Measurements from ENCODE around the gene ZNF608.

DNA sequence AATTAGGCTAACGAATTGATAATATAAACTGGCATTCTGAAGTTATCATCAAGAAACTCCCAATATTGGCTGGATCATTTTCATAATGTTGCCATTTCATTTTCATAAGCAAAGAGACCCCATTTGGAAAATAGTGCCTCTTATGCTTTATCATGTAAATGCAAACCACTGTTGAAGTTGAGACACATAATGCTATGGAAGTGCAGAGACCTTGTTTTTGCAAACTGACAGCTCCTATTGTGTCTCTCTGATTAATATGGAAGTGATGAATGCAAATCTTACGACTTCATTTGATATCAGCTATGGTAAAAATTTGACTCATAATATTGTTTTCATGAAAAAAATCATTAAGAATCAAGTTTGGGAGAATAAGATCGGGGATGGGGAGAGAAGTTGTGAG, 25.3 kb upstream of the ZNF608 start:
- no peak for TF ChIP-seq POLR2A (IDR thresholded peaks at IDR 0.05; ENCODE audit: low read depth, low read length)
- TF ChIP-seq POLR2AphosphoS5 (IDR thresholded peaks at IDR 0.05; ENCODE audit: low read depth, low read length), result no peak
- no peak for TF ChIP-seq TAF1 (IDR thresholded peaks at IDR 0.05; ENCODE audit: borderline replicate concordance, low read depth, low read length)
